GM12878 (cell line): ENCODE data around the gene TRAPPC12. TPM values are rescaled to one million over a fixed set of nuclear protein-coding genes. Genes with fewer than 3 reads are reported as not detected.
"Not testable (repeated sequence)": the region's sequence is repeated elsewhere in the genome, so short reads cannot be mapped to it uniquely, and the experiment has no call there.

Source experiments
- ATAC-seq: fragments of 200-7000 bp; cut with Tn5 transposase; 3 replicates; pipeline ENCODE4 v1.9.1; 2020; ENCODE audit warnings: mild to moderate bottlenecking, moderate library complexity
- BruUV-seq: library from RNA; stranded (reverse); fragments of 400-500 nt; replicated peaks from 2 replicates; lab custom pipeline; 2021; lab: Mats Ljungman, UMichigan
- CTCF ChIA-PET: fragments of 300-600 bp; sonication (Branson Sonifier 250); formaldehyde crosslinking; extraction: SDS; loops from one replicate; lab custom pipeline; 2021; ENCODE audit warnings: inconsistent platforms; lab: Yijun Ruan, JAX
- POLR2A ChIA-PET: fragments of 350-600 bp; formaldehyde crosslinking; extraction: SDS; loops from one replicate; lab custom pipeline; 2021; ENCODE audit warnings: inconsistent platforms; lab: Charles Lee
- RAD21 ChIA-PET: fragments of 300-600 bp; sonication (Branson Sonifier 250); formaldehyde crosslinking; loops from one replicate; lab custom pipeline; 2023; ENCODE audit warnings: antibody characterized with exemption; ENCODE audit not compliant: unreplicated experiment; lab: Charles Lee
- SMC1A ChIA-PET: fragments of 300-600 bp; sonication (Branson Sonifier 250); formaldehyde crosslinking; loops from one replicate; lab custom pipeline; 2023; ENCODE audit not compliant: unreplicated experiment, uncharacterized antibody; lab: Charles Lee
- DNase-seq: peaks from one replicate; pipeline ENCODE4 v3.0.0-alpha.2; 2011; ENCODE audit warnings: low read depth, low spot score
- FAIRE-seq: peaks from 3 replicates; lab custom pipeline; 2011; peaks lifted over from hg19 to GRCh38; lab: Jason Lieb, UNC
- H2AFZ ChIP-seq: 2 replicates; pipeline ENCODE4 v1.6.0; 2011; ENCODE audit warnings: low read depth, low read length, control low read depth; ENCODE audit not compliant: control insufficient read depth
- H3K27ac ChIP-seq: 2 replicates; pipeline ENCODE4 v1.5.1; 2011; ENCODE audit warnings: control low read depth; ENCODE audit not compliant: control insufficient read depth, insufficient read depth
- H3K27me3 ChIP-seq, 2 experiments: replicated peaks in 1 of 2; 2 replicates each; pipeline versions ENCODE4 v1.6.0 to v1.6.1; 2011; ENCODE audit warnings: low read length in 1 of 2; ENCODE audit not compliant: control insufficient read depth in 2 of 2, insufficient read depth in 2 of 2
- H3K36me3 ChIP-seq, 2 experiments: 2 replicates each; pipeline ENCODE4 v1.5.1; 2011; ENCODE audit warnings: low read length in 1 of 2; ENCODE audit not compliant: control insufficient read depth in 2 of 2, insufficient read depth in 2 of 2
- H3K4me1 ChIP-seq: 2 replicates; pipeline ENCODE4 v1.6.1; 2011; ENCODE audit warnings: mild to moderate bottlenecking, low read length, moderate library complexity, mixed read lengths; ENCODE audit not compliant: control insufficient read depth, insufficient read depth
- H3K4me2 ChIP-seq: 2 replicates; pipeline ENCODE4 v1.6.0; 2011; ENCODE audit warnings: control low read depth; ENCODE audit not compliant: control insufficient read depth, insufficient read depth
- H3K4me3 ChIP-seq: fragments of 200-600 bp; sonication (generic); 2 replicates; pipeline ENCODE4 v1.5.1; 2016
- H3K79me2 ChIP-seq: 2 replicates; pipeline ENCODE4 v1.6.0; 2011; ENCODE audit warnings: low read length; ENCODE audit not compliant: control insufficient read depth, insufficient read depth
- H3K9ac ChIP-seq: 2 replicates; pipeline ENCODE4 v1.8.0; 2011; ENCODE audit warnings: low read length, control low read depth, mixed read lengths; ENCODE audit not compliant: control insufficient read depth, insufficient read depth
- H3K9me3 ChIP-seq: replicated peaks from 3 replicates; pipeline ENCODE4 v1.5.1; 2011; ENCODE audit warnings: mild to moderate bottlenecking, low read length; ENCODE audit not compliant: control insufficient read depth, insufficient read depth
- H4K20me1 ChIP-seq: 2 replicates; pipeline ENCODE4 v1.6.0; 2011; ENCODE audit not compliant: control insufficient read depth, insufficient read depth
- ZNF622 ChIP-seq: fragments of 450-650 bp; IDR thresholded peaks from 2 replicates; pipeline ENCODE4 v1.6.1; 2017; ENCODE audit warnings: mild to moderate bottlenecking, inconsistent platforms
- WGBS: methylation state at CpG from one replicate; pipeline ENCODE4 v1.1.6; 2016; ENCODE audit warnings: low lambda C conversion rate; ENCODE audit not compliant: insufficient replicate concordance, insufficient coverage; ENCODE audit errors: missing lambda C conversion rate; 5-methylcytosine and 5-hydroxymethylcytosine counted together
- in situ Hi-C: fragments of 300-500 bp; cut with MboI; formaldehyde crosslinking; loops from 9 replicates; pipeline ENCODE4 v1.14.3; 2018; ENCODE audit warnings: mixed read lengths
- intact Hi-C: fragments of 100-400 bp; cut with micrococcal nuclease; formaldehyde crosslinking; loops from one replicate; pipeline ENCODE4 v1.14.2; 2022; ENCODE audit not compliant: unreplicated experiment
- polyA plus RNA-seq, 11 experiments: library from polyadenylated mRNA; depleted of rRNA in 4 of 11; unstranded in 6 of 11; stranded (reverse) in 5 of 11; fragments of >200 nt; fragmentation: Nextera tagmentation in 4 of 11; fragmentation: Illumina TruSeq in 1 of 11; extraction: Ambion mirVana in 4 of 11; extraction: Trizol in 1 of 11; gene quantifications; 1 replicate in 1 of 11; 2 replicates in 10 of 11; pipeline versions ENCODE4 v1.2.1 to v1.2.3, GENCODE V29; 2011 to 2016; ENCODE audit warnings: inconsistent platforms in 2 of 11, missing spikeins in 2 of 11, low read depth in 1 of 11
- total RNA-seq, 4 experiments: library from RNA; depleted of rRNA in 3 of 4; stranded (reverse); fragments of >200 nt in 3 of 4; fragmentation: Illumina TruSeq in 1 of 4; extraction: Trizol in 1 of 4; gene quantifications; 2 replicates each; pipeline versions ENCODE4 v1.2.1 to v1.2.3, GENCODE V29; 2013 to 2021

TRAPPC12 gene
- total and polyA plus RNA-seq, 10 of the 15 experiments (the other 5 are each of a cell fraction or from before 2014, with no cell fraction given): 8.6 to 77.1 (median 37.4) TPM

- H2AFZ ChIP-seq, SMC1A ChIA-PET, H3K36me3 ChIP-seq, H3K4me2 ChIP-seq, H3K4me1 ChIP-seq, H3K27me3 ChIP-seq, intact Hi-C loops, FAIRE-seq, RAD21 ChIA-PET, CTCF ChIA-PET, BruUV-seq, H3K9ac ChIP-seq, H3K79me2 ChIP-seq, H3K4me3 ChIP-seq, POLR2A ChIA-PET, ATAC-seq, DNase-seq, H3K27ac ChIP-seq, H4K20me1 ChIP-seq, in situ Hi-C loops, H3K9me3 ChIP-seq: not testable (repeated sequence)
- 58% methylated on average over 12 of the region's 12 CpGs for WGBS
Observed at GRCh38 chr2:3492475-3492787, 112.9 kb downstream of the TRAPPC12 start.

GRCh38 chr2:3492951-3493614 lies 113.6 kb downstream of the TRAPPC12 start:
- no TSS peak for BruUV-seq
- H2AFZ ChIP-seq: no peak overlapping the region
- no peak for TF ChIP-seq ZNF622

More at GRCh38 chr2:3492951-3493614, 113.6 kb downstream of the TRAPPC12 start:
- FAIRE-seq (no peak), ATAC-seq (no peak), DNase-seq (no peak)
- H4K20me1 ChIP-seq: no peaks in the 10 kb centered on the region
- H3K27ac ChIP-seq: no peak overlapping the region
- SMC1A ChIA-PET: interaction anchor here (0.7 to 1.2 kb wide), 2 partner anchors 131 to 164 kb away, joined by 3 read pairs; no protein-coding TSS in a partner anchor
- in situ Hi-C loops: no loop called here
- intact Hi-C loops: no loop called here
- peaks cover 0 to 2% of the 10 kb centered on the region in 2 experiments; a peak in 3 of 4 replicates for H3K36me3 ChIP-seq
- CTCF ChIA-PET: interaction anchor here (1.3 kb wide), 1 partner anchor 31 kb away, joined by 3 read pairs; no protein-coding TSS in a partner anchor
- no peak overlapping the region for H3K4me3 ChIP-seq
- no peaks in the 10 kb centered on the region for H3K79me2 ChIP-seq
- H3K9ac ChIP-seq: no peak overlapping the region
- H3K27me3 ChIP-seq: no peaks in the 10 kb centered on the region
- POLR2A ChIA-PET: no interaction called here
- no peaks in the 10 kb centered on the region for H3K9me3 ChIP-seq
- 76% methylated on average over 29 of the region's 29 CpGs for WGBS
- RAD21 ChIA-PET: interaction anchor here (0.9 to 1.1 kb wide), 2 partner anchors 31 to 159 kb away, joined by 3 read pairs; no protein-coding TSS in a partner anchor
- no peak overlapping the region for H3K4me2 ChIP-seq
- no peaks in the 10 kb centered on the region for H3K4me1 ChIP-seq
